IMR-90 (cell line): Measurements from ENCODE around the gene RNF144B.

Experiments
- CTCF ChIP-seq: conservative IDR thresholded peaks from 2 replicates; pipeline ENCODE4 v1.5.1; 2012; ENCODE audit warnings: mild to moderate bottlenecking, low read depth, low read length, improper control_type of control experiment
- ELK1 ChIP-seq: fragments of 150-350 bp; IDR thresholded peaks from 2 replicates; pipeline ENCODE4 v1.6.1; 2016; ENCODE audit warnings: low read depth, mild to moderate bottlenecking, low read length, moderate library complexity, borderline replicate concordance
- FOS ChIP-seq: fragments of 150-350 bp; IDR thresholded peaks from 2 replicates; pipeline ENCODE4 v1.6.1; 2016; ENCODE audit warnings: low read depth, low read length
- MAFK ChIP-seq: IDR thresholded peaks from 2 replicates; pipeline ENCODE4 v1.6.1; 2012; ENCODE audit warnings: low read depth, low read length, improper control_type of control experiment
- MAZ ChIP-seq: IDR thresholded peaks from 2 replicates; pipeline ENCODE4 v1.6.1; 2012; ENCODE audit warnings: low read depth, mild to moderate bottlenecking, low read length, improper control_type of control experiment, moderate library complexity, borderline replicate concordance
- MXI1 ChIP-seq: IDR thresholded peaks from 2 replicates; pipeline ENCODE4 v1.6.1; 2012; ENCODE audit warnings: low read depth, mild to moderate bottlenecking, low read length, moderate library complexity, borderline replicate concordance
- POLR2A ChIP-seq: IDR thresholded peaks from 2 replicates; pipeline ENCODE4 v1.6.1; 2012; ENCODE audit warnings: mild to moderate bottlenecking, low read depth, low read length
- USF2 ChIP-seq: fragments of 150-350 bp; IDR thresholded peaks from 2 replicates; pipeline ENCODE4 v1.6.1; 2017; ENCODE audit warnings: mild to moderate bottlenecking, antibody characterized with exemption, low read length, low read depth

- TF ChIP-seq POLR2A = no peak
- TF ChIP-seq CTCF = no peak
- no peak for TF ChIP-seq FOS
- no peak for TF ChIP-seq ELK1
- TF ChIP-seq USF2 = no peak
- TF ChIP-seq MXI1 = no peak
- TF ChIP-seq MAFK = no peak
- no peak for TF ChIP-seq MAZ
Observed at GRCh38 chr6:18386298-18386976, 713 bp upstream of the RNF144B start.
